Frontal cortex (tissue), 4 donors: ENCODE data around the gene KCNMA1. TPM values are rescaled to one million over a fixed set of nuclear protein-coding genes. Genes with fewer than 3 reads are reported as not detected.

Experiments
- DNase-seq, 2 donors: peaks; one replicate each; pipeline ENCODE4 v3.0.0; 2012; ENCODE audit warnings: low spot score in 2 of 2
- FAIRE-seq: peaks from 2 replicates; lab custom pipeline; 2012; peaks lifted over from hg19 to GRCh38; lab: Jason Lieb, UNC
- total RNA-seq: library from RNA; depleted of rRNA; stranded (reverse); fragments of >200 nt; gene quantifications from one replicate; pipeline ENCODE4 v1.2.3, GENCODE V29; 2014
- donor health status: control.
- donor health status: control.
- donor health status: control.

The KCNMA1 gene
- total RNA-seq, 1 donor from 2014 or later, result 27.3 TPM

DNA sequence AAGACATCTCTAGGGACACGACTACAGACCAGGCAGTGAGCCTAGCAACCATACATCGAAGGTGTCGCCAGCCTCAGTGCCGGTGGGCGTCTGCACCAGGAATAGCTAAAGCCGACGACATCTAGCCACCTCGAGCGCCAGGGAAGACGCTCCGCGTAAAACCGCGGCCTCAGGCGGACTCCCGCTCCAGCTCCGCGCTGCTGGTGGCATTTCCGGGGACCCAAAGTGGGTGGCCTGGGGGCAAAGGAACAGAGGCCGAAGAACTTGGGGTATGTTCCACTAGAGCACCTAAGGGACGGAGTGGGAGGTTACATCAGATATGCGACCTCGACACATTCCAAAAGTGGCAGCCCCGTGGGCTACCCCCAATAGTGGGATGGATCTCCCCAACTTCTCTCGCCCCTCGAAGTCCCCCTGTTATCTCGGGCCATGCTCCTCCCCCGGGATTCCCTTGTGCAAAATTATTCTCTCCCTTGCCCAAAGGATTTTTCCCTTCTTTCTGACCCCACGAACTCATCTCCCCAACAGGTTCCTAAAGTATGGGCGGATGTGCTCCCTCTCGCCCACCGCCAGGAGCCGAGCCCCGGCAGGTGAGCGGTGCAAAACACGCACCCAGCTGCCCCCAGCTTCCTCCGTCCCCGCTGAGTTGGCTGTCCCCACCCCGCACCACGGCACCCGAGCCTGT, 1.2 kb downstream of the KCNMA1 start:
- DNase-seq, result no peak
- no peak for FAIRE-seq

DNA sequence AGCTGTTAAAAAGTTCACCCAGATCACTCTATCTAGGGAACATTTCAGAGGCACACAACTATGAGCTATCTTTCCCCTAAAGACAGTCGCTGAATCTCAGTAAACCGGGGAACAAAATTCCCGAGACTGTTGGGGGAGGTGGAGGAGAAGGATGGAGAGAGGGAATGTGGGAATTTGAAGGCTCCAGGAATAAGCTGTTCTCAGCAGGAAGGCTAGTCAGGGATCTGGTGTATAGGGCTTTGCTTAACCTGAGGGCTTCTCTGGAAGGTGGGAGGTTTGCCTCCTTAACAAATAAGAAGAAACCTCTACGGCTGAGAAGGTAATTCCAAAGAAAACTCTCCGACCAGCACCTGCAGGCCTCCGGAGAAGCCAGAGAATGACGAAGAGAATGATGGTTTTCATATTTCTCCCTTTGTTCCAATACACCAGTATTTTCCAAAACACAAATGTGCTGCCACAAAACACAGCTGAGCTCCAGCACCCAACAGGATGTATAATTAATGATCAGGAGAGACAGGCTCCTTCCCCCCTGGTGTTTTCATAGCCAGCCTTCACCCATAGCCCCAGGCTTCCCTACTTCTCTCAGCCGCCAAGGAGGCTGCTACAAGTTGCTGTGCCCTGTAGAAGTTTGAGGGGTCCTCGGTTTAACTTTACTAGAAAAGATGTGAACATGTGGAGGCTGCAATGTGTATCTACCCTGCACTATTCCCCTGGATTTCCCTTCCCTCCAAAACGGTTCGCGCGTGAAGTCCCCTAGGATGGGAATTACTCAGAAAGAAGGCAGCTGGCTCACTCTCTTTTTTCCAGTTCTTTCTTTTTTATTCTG, 2.0 kb downstream of the KCNMA1 start:
- no peak for DNase-seq
- no peak for FAIRE-seq

DNA sequence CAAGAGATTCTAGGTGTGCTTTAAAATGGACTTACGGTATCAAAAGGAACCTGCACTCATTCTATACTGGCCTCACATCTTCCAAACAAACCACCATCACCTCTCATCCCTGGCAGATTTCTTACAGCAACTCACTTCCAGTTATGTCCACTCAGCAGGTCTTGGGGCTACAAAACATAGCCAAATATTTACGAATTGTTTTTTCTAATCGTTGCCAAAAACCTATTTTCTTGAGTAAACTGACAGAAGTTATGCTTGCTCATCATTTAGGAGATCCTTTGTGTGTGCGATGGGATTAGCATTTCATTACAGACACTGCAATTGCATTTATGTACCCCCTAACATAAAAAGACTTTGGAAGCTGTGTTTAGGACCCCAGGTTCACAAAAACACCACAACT, 2.7 kb downstream of the KCNMA1 start:
- DNase-seq (no peak), FAIRE-seq (no peak)

DNA sequence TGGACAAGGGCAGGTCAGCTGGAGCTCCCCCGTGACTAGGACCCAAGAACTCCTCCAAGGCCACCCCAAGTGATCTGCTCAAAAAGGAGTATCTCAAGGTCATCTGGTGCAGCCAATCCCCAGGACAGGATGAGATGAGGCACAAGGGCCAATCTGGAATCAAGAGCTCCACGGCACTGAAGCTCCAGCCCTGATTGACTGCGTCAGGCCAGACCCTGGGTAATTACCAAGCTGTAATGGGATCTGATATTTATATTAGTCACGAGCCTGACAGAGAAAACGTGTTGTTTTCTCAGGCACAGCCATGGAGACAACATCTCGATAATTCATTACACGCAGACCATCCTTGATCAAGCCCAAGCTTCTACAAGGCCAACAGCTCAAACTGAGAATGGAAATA, 4.2 kb downstream of the KCNMA1 start:
- no peak for DNase-seq
- FAIRE-seq, result no peak

DNA sequence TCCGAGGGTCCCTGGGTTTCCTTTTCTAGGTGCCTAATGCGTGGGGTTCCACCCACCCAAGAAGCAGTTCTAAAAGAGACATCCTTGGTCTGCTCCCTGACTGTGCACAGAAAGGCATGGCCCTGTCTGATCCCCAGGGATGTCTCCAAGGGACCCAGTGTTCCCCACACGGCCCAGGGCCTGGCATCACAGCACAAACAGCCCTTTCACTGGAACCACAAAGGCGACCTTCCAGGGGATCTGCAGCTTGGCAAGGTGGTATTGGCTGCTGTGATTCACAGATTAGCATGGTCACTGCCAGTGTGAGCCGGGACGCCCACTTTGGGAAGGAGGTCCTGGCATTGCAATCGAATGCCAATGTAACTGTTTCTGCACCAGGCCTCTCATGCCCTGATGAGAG, 6.4 kb downstream of the KCNMA1 start:
- FAIRE-seq, result no peak

DNA sequence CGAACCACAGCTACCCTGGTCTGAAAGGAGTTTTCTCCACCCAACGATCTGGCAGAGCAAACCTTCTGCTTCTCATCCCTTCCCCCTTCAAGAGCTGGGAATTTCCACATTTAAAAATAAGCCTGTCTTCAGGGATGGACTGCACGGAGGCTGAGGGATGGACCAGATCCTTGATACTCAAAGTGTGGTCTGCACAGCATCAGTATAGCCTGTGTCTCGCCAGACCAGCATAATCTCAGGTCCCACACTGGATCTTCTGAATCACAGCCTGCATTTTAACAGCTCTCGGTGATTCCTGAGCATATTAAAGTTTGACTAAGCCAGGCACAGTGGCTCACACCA, 7.1 kb downstream of the KCNMA1 start:
- DNase-seq (no peak), FAIRE-seq (no peak)

More for the DNA sequence above, 6.4 kb downstream of the KCNMA1 start:
- DNase-seq, result no peak

DNA sequence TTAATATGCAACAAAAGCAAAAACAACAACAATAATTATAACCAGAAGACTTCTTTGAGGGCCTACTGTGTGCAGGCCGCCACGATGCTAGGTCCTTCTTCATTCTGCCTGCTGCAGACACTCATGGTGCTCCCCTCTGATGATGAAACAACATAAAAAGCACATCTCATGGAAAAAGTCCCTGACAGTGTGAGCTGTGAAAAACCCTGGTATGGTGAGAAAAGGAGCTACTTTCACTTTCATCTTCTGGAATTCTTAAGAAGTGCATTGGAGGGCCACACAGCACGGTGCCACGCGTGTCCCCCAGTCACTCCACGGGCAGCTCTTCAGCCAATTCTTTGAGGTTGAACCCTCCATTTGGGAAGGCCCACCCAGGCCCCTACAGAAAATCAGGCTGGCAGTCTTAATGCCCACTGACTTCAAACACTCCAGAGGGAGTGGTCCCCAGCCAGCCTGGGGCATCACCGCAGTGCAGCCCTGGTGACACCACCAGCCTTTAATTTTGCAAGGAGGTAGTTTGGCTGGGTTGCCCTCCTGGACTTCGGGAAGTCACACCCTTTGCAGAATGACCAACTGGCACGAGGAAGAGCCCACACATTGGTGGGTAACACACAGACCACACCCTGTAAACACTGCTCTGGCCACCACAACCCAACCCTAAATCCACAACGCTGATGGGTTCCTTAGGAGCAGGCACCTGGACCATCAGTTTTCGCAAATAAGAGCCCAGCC, 7.7 kb downstream of the KCNMA1 start:
- FAIRE-seq, result no peak
- DNase-seq, result no peak

DNA sequence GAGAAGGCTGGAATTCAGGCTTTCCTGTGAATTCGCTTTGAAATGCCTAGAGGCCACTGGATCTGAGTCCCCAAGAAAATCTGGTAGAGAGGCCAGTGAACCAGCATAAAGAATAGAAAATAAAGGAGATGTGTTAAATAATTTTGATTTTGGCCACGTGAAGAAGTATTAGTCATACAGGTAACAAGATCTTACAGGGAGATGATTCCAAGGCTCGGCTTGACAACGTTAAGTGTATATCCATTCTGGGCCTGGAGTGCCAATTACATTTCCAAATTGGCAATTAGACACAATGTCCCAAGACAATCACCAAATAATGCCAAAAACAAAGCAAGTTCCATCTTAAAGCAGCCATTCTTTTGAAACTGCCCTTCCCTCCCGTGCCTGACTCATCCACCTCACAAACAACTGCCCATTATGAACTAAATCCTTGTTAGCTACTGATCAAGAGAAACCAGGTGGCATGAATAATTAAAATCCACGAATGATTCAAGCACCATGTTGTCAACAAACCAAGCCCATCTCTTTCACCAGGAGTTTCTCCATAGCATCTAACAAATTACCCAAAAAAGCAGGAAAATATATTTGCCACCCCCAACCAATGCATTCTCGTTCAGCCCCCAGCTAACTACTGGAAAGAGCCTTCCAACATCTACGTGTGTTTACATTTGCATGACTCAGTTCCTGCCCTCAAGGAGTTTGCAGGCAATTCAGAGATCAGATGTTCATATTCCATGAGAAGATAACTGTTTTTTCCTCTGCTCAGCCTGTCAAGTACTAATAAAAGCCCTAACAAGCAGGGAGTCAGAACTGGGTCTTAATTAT, 8.5 kb downstream of the KCNMA1 start:
- no peak for DNase-seq
- FAIRE-seq, result no peak

DNA sequence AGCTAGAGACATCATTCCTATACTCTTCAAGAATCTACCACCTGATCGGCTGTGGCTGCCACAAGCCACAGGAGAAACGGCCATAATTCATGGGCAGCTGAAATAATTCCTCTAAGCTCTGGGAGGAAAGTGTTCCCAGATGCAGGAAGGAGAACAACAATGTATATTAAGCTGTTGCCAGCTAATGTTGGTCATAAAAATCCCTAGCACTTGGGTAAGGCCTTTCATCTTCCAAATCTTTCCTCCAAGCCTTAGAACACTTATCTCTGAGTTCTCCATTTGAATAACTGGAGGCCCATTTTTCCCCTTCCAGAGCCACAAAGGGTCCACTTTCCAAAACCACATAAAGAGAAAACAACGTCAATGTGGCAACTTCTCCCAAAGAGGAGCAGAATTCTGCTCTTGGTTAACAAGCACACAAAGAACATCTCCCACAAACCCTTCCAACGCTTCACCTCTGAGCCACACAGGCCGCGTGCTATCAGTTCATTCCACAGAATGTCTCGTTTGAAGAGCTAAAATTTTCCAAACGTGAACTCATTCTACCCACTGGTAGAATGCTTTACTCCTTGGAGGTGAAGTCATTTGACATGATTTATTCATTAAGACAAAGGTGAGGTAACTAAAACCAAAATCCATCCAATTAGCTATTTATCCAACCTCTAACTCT, 11.2 kb downstream of the KCNMA1 start:
- no peak for FAIRE-seq
- DNase-seq, result no peak

DNA sequence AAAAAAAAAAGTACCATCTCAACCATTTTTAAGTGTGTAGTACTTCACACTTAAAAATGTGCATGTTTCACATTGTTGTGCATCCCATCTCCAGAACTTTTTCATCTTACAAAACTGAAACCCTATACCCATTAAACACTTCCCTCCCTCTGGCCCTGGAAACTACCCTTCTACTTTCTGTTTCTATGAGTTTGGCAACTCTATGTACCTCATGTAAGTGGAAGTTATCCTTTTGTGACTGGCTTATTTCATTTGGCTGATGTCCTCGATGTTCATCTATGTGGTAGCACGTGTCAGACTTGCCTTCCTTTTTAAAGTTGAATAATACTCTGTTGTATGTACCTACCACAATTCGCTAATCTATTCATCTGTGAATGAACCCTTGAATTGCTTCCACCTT, 12.2 kb downstream of the KCNMA1 start:
- no peak for FAIRE-seq

DNA sequence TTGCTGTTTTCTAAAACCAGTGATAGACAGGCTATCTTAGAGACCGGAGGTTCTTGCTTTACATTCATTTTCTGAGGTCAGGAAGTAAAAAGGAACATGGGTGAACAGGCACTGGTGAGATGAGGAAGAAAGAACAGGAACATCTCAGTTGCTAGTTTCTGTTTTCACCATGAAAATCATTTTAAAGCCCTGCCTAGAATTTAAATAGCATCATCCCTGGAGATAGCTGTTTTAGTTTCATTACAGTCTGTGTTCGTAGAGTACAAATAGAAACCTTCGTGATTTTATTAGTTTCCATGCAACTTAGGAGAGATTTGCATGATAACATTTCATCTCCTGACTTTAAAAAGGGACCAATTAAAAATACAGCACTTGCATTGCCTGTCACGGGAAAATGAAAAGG, 14.7 kb downstream of the KCNMA1 start:
- no peak for FAIRE-seq
- no peak for DNase-seq

More for the DNA sequence above, 12.2 kb downstream of the KCNMA1 start:
- no peak for DNase-seq

DNA sequence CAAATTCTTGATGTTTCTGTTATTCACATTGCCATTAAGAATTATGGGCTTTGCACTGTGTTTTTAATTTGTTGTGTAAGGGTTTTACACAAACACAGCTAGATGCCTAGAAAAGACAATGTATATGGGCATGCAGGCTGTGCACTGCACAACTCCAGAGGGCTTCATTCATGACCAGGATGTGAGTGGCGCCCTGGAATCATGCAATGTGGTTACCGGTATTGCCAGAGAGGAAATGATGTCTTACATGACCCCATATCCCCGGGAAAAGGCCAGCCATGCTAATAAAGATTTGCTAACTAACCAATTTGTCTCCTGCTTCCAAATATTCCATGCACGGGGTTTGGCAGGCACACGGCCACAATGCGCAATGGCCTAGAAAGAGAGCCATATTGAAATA, 16.9 kb downstream of the KCNMA1 start:
- DNase-seq (no peak), FAIRE-seq (no peak)

DNA sequence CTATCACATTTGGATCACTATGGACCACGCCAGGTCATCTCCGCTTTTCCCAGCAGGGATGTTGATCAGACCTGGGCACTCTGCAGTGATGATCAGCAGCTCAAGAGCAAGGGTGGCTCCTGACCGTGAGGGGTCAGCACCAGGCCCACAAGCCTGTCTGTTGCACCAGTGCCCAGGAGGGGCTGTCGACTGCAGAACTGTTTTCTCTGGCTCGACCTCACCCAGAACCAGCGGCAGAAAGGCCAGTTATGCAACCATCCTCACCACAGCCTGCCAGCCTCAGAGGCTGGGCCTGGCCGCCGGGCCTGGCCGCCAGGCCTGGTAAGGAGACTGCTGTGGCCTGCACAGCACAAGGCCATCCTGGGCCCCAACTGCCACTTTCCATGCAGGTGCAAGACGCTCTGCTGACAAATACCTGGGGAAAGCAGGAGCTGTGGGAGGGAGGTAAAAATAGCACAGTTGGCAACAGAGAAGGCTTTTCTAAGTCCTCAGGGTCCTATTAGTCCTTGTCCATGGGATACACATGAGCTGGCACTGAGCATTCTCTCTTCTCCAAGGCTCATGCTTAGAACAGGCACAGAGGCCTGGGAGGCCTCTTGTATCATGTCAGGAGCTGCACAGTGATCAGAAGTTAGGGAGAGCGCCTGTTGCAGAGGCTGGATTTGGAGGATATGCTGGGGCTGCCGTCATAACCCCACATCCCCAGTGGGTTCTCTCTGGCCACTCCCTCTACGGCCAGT, 17.5 kb downstream of the KCNMA1 start:
- FAIRE-seq (no peak), DNase-seq (no peak)

DNA sequence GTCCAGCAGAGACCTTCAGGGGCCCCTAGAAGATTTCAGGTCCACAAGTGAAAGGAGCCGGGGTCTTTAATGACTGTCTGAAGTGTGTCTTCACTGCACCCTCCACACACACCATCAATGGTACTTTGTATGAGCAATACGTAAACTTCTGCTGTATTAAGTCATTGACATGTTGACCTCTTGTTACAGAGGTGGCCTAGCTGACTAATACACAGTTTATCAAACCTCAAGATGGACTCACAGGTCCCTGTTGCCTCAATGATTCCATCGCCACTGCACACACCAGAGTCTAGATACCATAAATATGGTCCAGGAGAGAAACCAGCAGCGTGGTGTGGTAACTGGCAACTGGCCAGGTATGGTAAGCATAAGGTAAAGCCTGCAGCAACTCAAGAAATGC, 19.5 kb downstream of the KCNMA1 start:
- DNase-seq (no peak), FAIRE-seq (no peak)

DNA sequence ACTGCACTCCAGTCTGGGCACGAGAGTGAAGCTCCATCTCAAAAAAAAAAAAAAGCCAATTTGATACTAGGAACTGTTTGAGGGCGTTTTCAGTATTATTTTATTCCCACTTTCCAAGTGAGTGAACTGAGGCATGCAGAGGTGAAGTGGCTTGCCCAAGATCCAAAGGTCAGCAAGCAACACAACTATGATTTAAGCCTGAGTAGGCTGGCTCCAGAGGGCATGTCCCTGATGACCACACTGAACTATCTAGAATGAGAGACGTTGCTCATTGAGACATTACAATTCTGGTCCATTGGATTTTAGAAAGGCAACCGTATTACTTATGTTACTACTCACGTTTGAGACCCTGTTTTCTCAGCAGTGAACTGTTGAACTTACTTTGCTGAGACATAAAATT, 20.8 kb downstream of the KCNMA1 start:
- FAIRE-seq (no peak), DNase-seq (no peak)

DNA sequence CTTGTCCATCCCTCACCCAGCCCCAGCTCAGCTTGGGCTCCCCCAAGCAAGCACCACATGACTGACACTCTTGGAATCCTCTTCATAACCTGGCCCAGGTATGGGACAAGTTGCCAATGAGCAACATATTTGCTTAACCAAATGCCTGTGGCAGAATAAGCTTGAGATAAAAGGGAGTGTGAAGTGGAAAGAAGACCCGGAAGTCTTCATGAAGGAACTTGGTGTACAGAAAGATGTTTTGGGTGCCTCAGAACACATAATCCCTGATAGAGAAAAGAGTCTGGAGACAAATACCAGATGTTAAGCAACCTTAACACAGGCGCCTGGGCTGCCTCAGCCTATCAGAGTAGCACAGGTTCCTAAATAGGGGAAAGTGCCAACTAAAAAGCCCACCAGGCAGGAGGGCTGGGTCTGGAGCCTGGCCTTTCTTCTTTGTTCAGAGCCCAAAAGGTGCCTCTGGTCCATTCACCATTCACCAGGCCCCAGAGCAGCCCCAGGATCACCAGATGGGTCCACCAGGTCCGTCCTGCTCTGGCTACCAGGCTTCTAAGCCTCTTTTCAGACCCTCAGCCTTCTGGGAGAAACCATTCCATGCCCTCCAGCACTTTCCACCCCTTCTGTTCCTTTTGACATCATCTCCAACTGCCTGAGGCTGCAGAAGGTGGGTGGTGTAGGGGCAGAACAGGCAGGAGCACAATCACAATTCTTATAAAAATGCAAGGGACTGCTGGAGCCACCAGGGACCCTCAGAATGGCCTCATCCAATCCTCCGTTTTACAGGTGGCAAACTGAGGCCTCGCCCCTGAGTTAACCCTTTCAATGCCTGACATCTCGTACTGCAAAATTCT, 22.6 kb downstream of the KCNMA1 start:
- DNase-seq (no peak), FAIRE-seq (no peak)

DNA sequence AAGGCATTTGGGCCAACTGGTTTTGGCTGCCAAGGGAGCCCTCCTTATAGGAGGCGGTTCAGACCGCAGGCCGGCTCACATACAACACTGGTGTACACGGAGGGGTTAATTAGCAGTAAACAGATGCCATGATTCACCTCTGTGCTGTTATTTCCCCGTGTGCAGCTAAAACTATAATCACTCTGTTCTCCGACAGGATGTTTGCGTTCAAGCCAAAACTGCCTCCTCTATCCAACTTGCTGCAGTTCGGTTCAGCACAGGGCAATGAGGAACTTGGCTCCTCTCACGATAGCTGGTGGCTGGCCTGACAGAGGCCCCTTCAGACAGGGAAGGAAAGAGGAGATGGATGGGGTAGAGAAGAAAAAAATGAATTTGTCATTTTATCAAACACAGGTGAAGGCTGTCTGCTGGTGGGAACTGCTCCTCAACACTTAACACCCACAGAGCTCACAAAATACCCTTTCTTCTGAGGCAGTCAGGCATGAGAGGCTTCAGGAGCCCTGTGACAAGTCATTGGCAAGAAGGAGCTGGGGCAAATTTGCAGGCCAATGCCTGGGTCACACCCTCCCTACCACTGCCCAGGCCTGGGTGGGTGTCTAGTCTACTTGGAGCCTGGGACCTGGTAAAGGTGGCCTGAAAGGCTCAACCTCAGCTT, 24.0 kb downstream of the KCNMA1 start:
- FAIRE-seq (no peak), DNase-seq (no peak)

DNA sequence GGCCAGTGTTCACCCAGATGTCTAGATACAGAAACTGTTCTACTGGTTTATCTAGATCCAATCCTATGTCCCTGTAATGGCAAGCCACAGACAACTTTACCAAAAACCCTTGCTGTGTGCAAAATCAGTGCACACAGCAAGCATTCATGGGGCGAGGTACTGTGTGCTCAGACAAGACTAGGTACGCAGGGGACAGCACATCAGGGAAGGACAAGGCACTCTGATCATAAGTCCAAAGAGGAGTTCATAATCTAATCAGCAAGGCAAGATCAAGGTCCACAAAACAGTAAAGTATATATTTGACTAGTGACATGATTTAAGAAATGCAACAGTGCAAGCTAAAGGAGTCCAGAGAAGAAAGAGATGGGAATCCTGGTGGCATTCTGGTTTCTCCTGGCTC, 25.9 kb downstream of the KCNMA1 start:
- FAIRE-seq (no peak), DNase-seq (no peak)
